H9 (cell line): ENCODE measurements around the gene TMEM120B. TPM values are rescaled to one million over a fixed set of nuclear protein-coding genes. Genes with fewer than 3 reads are reported as not detected.

ENCODE experiments used
- DNase-seq: peaks from one replicate; pipeline ENCODE4 v3.0.0-alpha.2; 2017
- H2AFZ ChIP-seq: one replicate; pipeline ENCODE4 v1.6.1; 2013; ENCODE audit warnings: mild to moderate bottlenecking, low read length, control low read depth, moderate library complexity
- H2AK5ac ChIP-seq: 2 replicates; pipeline ENCODE4 v1.6.1; 2013; ENCODE audit warnings: low read length, control low read depth, mixed read lengths; ENCODE audit not compliant: insufficient read length
- H2BK120ac ChIP-seq: one replicate; pipeline ENCODE4 v1.6.1; 2013; ENCODE audit warnings: low read depth, mild to moderate bottlenecking, low read length, control low read depth, inconsistent platforms; ENCODE audit not compliant: poor library complexity, severe bottlenecking
- H2BK12ac ChIP-seq: 2 replicates; pipeline ENCODE4 v1.6.1; 2013; ENCODE audit warnings: low read length, control low read depth, mixed read lengths, low read depth; ENCODE audit not compliant: insufficient read length
- H2BK15ac ChIP-seq: 2 replicates; pipeline ENCODE4 v1.6.1; 2013; ENCODE audit warnings: low read depth, low read length, control low read depth
- H2BK20ac ChIP-seq: one replicate; pipeline ENCODE4 v1.6.1; 2013; ENCODE audit warnings: low read depth, mild to moderate bottlenecking, low read length, control low read depth, inconsistent platforms; ENCODE audit not compliant: poor library complexity, severe bottlenecking
- H2BK5ac ChIP-seq: 2 replicates; pipeline ENCODE4 v1.6.1; 2013; ENCODE audit warnings: low read length, control low read depth, mixed read lengths; ENCODE audit not compliant: insufficient read length
- H3K14ac ChIP-seq: 2 replicates; pipeline ENCODE4 v1.6.1; 2013; ENCODE audit warnings: low read length, control low read depth; ENCODE audit not compliant: insufficient read depth
- H3K18ac ChIP-seq: 2 replicates; pipeline ENCODE4 v1.6.1; 2013; ENCODE audit warnings: low read depth, mild to moderate bottlenecking, mixed read lengths, low read length, control low read depth; ENCODE audit not compliant: insufficient read length
- H3K23ac ChIP-seq: 2 replicates; pipeline ENCODE4 v1.6.1; 2013; ENCODE audit warnings: low read length, control low read depth, mixed read lengths, low read depth; ENCODE audit not compliant: insufficient read length
- H3K23me2 ChIP-seq: 2 replicates; pipeline ENCODE4 v1.6.1; 2013; ENCODE audit warnings: low read depth, mild to moderate bottlenecking, mixed read lengths, low read length, control low read depth; ENCODE audit not compliant: insufficient read length, poor library complexity, severe bottlenecking
- H3K27ac ChIP-seq: 2 replicates; pipeline ENCODE4 v1.5.1; 2013; ENCODE audit warnings: low read length, control low read depth, mixed read lengths, low read depth; ENCODE audit not compliant: insufficient read length
- H3K27me3 ChIP-seq: 2 replicates; pipeline ENCODE4 v1.6.1; 2013; ENCODE audit warnings: low read length, control low read depth, inconsistent platforms; ENCODE audit not compliant: insufficient read depth
- H3K4ac ChIP-seq: 2 replicates; pipeline ENCODE4 v1.6.1; 2013; ENCODE audit warnings: low read depth, mild to moderate bottlenecking, control low read depth, inconsistent platforms, low read length, moderate library complexity
- H3K4me1 ChIP-seq: 2 replicates; pipeline ENCODE4 v1.6.1; 2013; ENCODE audit warnings: low read length, control low read depth, inconsistent platforms; ENCODE audit not compliant: insufficient read depth
- H3K4me2 ChIP-seq: 2 replicates; pipeline ENCODE4 v1.6.1; 2013; ENCODE audit warnings: low read length, control low read depth, mixed read lengths; ENCODE audit not compliant: insufficient read length, insufficient read depth
- H3K56ac ChIP-seq: 2 replicates; pipeline ENCODE4 v1.6.1; 2013; ENCODE audit warnings: low read depth, mild to moderate bottlenecking, mixed read lengths, low read length, control low read depth; ENCODE audit not compliant: insufficient read length
- H3K79me1 ChIP-seq: 2 replicates; pipeline ENCODE4 v1.6.1; 2013; ENCODE audit warnings: low read depth, mild to moderate bottlenecking, moderate library complexity, low read length, control low read depth, inconsistent platforms; ENCODE audit not compliant: insufficient read depth, poor library complexity, severe bottlenecking
- H3K79me2 ChIP-seq: 2 replicates; pipeline ENCODE4 v1.6.1; 2013; ENCODE audit warnings: low read length, control low read depth, inconsistent platforms; ENCODE audit not compliant: insufficient read depth
- H3K9ac ChIP-seq: 2 replicates; pipeline ENCODE4 v1.6.1; 2013; ENCODE audit warnings: low read length, control low read depth, mixed read lengths; ENCODE audit not compliant: insufficient read length; ENCODE audit errors: extremely low read depth
- H3K9me3 ChIP-seq: one replicate; pipeline ENCODE4 v1.6.1; 2013; ENCODE audit warnings: low read depth, low read length, inconsistent platforms; ENCODE audit not compliant: control insufficient read depth
- H3T11ph ChIP-seq: one replicate; pipeline ENCODE4 v1.6.1; 2013; ENCODE audit warnings: mild to moderate bottlenecking, low read length, control low read depth, inconsistent platforms
- H4K20me1 ChIP-seq: one replicate; pipeline ENCODE4 v1.6.1; 2013; ENCODE audit not compliant: control insufficient read depth, insufficient read length, insufficient read depth
- H4K5ac ChIP-seq: 2 replicates; pipeline ENCODE4 v1.6.1; 2013; ENCODE audit warnings: low read depth, mild to moderate bottlenecking, mixed read lengths, low read length, control low read depth; ENCODE audit not compliant: insufficient read length
- H4K8ac ChIP-seq: replicated peaks from 2 replicates; pipeline ENCODE4 v1.6.1; 2013; ENCODE audit warnings: low read length, control low read depth, mixed read lengths, low read depth; ENCODE audit not compliant: insufficient read length
- H4K91ac ChIP-seq: 2 replicates; pipeline ENCODE4 v1.6.1; 2013; ENCODE audit warnings: low read depth, mild to moderate bottlenecking, moderate library complexity, mixed read lengths, low read length, control low read depth; ENCODE audit not compliant: insufficient read length
- H3K27ac Mint-ChIP-seq, 3 experiments: 2 replicates in 2 of 3; 3 replicates in 1 of 3; pipeline ENCODE4 v1.8.0; 2020 to 2021; ENCODE audit warnings: mixed read lengths in 3 of 3, mild to moderate bottlenecking in 1 of 3, moderate library complexity in 1 of 3
- H3K27me3 Mint-ChIP-seq: 2 replicates; pipeline ENCODE4 v1.8.0; 2021; ENCODE audit warnings: low read depth, mild to moderate bottlenecking, moderate library complexity, mixed read lengths
- H3K36me3 Mint-ChIP-seq, 3 experiments: 2 replicates in 2 of 3; 3 replicates in 1 of 3; pipeline ENCODE4 v1.8.0; 2020 to 2021; ENCODE audit warnings: low read depth in 3 of 3, mixed read lengths in 3 of 3; ENCODE audit not compliant: insufficient read depth in 1 of 3
- H3K4me1 Mint-ChIP-seq, 2 experiments: 2 replicates each; pipeline ENCODE4 v1.8.0; 2020; ENCODE audit warnings: mixed read lengths in 2 of 2
- H3K4me3 Mint-ChIP-seq, 2 experiments: 2 replicates in 1 of 2; 3 replicates in 1 of 2; pipeline ENCODE4 v1.8.0; 2020 to 2021; ENCODE audit warnings: mild to moderate bottlenecking in 2 of 2, mixed read lengths in 2 of 2, moderate library complexity in 1 of 2
- H3K9me3 Mint-ChIP-seq, 2 experiments: 2 replicates in 1 of 2; 3 replicates in 1 of 2; pipeline ENCODE4 v1.8.0; 2020; ENCODE audit warnings: mild to moderate bottlenecking in 2 of 2, mixed read lengths in 2 of 2, moderate library complexity in 1 of 2
- CTCF ChIP-seq: fragments of 200-600 bp; sonication (generic); conservative IDR thresholded peaks from 3 replicates; pipeline ENCODE4 v1.8.0; 2021; ENCODE audit warnings: antibody characterized with exemption, mild to moderate bottlenecking
- WGBS: extraction: QIAGEN DNeasy Blood & Tissue Kit; methylation state at CpG from one replicate; pipeline ENCODE4 v1.1.7; 2013; ENCODE audit warnings: missing lambda C conversion rate, low lambda C conversion rate, mixed read lengths; ENCODE audit not compliant: insufficient read length; ENCODE audit errors: extremely low coverage; 5-methylcytosine and 5-hydroxymethylcytosine counted together
- total RNA-seq: library from RNA; stranded (reverse); gene quantifications from 2 replicates; pipeline ENCODE4 v1.2.1, GENCODE V29; 2021

TMEM120B gene
- total RNA-seq, 1 experiment from 2014 or later: 25.8 TPM

- DNase-seq: no peak
Measured at GRCh38 chr12:121712190-121712460, 427 bp upstream of the TMEM120B start.

More at GRCh38 chr12:121712190-121712460, 427 bp upstream of the TMEM120B start:
- Histone ChIP-seq H4K8ac (no peak overlapping the region), H4K20me1 (no peaks in the 10 kb centered on the region), H2AFZ (peak overlapping the region; percentile 3), H3K4me2 (peak overlapping the region; percentile 90), H3K9me3 (no peaks in the 10 kb centered on the region), H2BK12ac (no peak overlapping the region), H3K27ac (no peak overlapping the region), H3K23me2 (peaks cover 11% of the 10 kb centered on the region), H2BK15ac (no peak overlapping the region), H3K27me3 (no peaks in the 10 kb centered on the region), H3K79me1 (peaks cover under 1% of the 10 kb centered on the region), H3K4ac (no peak overlapping the region), H3K14ac (no peak overlapping the region), H3K23ac (no peak overlapping the region), H2BK5ac (no peak overlapping the region), H4K91ac (no peak overlapping the region), H3K18ac (no peak overlapping the region), H4K5ac (no peak overlapping the region), H2BK120ac (no peak overlapping the region), H3K4me1 (peaks cover 1% of the 10 kb centered on the region; the same call in 1 of the 2 replicates), H3K56ac (no peak overlapping the region), H2AK5ac (no peak overlapping the region), H2BK20ac (no peak overlapping the region), H3T11ph (no peak overlapping the region), H3K9ac (peak overlapping the region; percentile 33), H3K79me2 (peaks cover 5% of the 10 kb centered on the region; the same call in 1 of the 2 replicates)
- peaks cover 30 to 36% of the 10 kb centered on the region in 2 experiments for H3K4me1 Mint-ChIP-seq
- H3K4me3 Mint-ChIP-seq: peak overlapping the region; percentile 92 to 95
- peaks cover 3 to 13% (median 5%) of the 10 kb centered on the region in 3 experiments; a peak in 6 of 7 replicates for H3K36me3 Mint-ChIP-seq
- peak overlapping the region; percentile 72 to 97 (median 96); a peak in 6 of 7 replicates for H3K27ac Mint-ChIP-seq
- H3K9me3 Mint-ChIP-seq: no peaks in the 10 kb centered on the region; a peak in 1 of 5 replicates
- no peak for TF ChIP-seq CTCF
- no peaks in the 10 kb centered on the region; the same call in none of the 2 replicates for H3K27me3 Mint-ChIP-seq
- WGBS: no CpG with 5 or more reads among the region's 16 CpGs
